IMR-90 (cell line): ENCODE data around the gene TCF4.
A peak's percentile ranks its signal among the peaks of the same experiment; 100 is the strongest.

Experiments
- BHLHE40 ChIP-seq: fragments of 150-350 bp; IDR thresholded peaks from 2 replicates; pipeline ENCODE4 v1.6.1; 2016; ENCODE audit warnings: mild to moderate bottlenecking, low read depth, low read length
- CEBPB ChIP-seq: IDR thresholded peaks from 2 replicates; pipeline ENCODE4 v1.6.1; 2012; ENCODE audit warnings: low read depth, low read length, improper control_type of control experiment
- CHD1 ChIP-seq: IDR thresholded peaks from 2 replicates; pipeline ENCODE4 v1.6.1; 2012; ENCODE audit warnings: low read depth, low read length, improper control_type of control experiment
- CTCF ChIP-seq: conservative IDR thresholded peaks from 2 replicates; pipeline ENCODE4 v1.5.1; 2012; ENCODE audit warnings: mild to moderate bottlenecking, low read depth, low read length, improper control_type of control experiment
- ELK1 ChIP-seq: fragments of 150-350 bp; IDR thresholded peaks from 2 replicates; pipeline ENCODE4 v1.6.1; 2016; ENCODE audit warnings: low read depth, mild to moderate bottlenecking, low read length, moderate library complexity, borderline replicate concordance
- MAFK ChIP-seq: IDR thresholded peaks from 2 replicates; pipeline ENCODE4 v1.6.1; 2012; ENCODE audit warnings: low read depth, low read length, improper control_type of control experiment
- MAZ ChIP-seq: IDR thresholded peaks from 2 replicates; pipeline ENCODE4 v1.6.1; 2012; ENCODE audit warnings: low read depth, mild to moderate bottlenecking, low read length, improper control_type of control experiment, moderate library complexity, borderline replicate concordance
- NFE2L2 ChIP-seq: fragments of 150-350 bp; IDR thresholded peaks from 2 replicates; pipeline ENCODE4 v1.6.1; 2016; ENCODE audit warnings: low read depth, mild to moderate bottlenecking, low read length
- POLR2A ChIP-seq: IDR thresholded peaks from 2 replicates; pipeline ENCODE4 v1.6.1; 2012; ENCODE audit warnings: mild to moderate bottlenecking, low read depth, low read length
- RFX5 ChIP-seq: IDR thresholded peaks from 2 replicates; pipeline ENCODE4 v1.8.0; 2012; ENCODE audit warnings: low read depth, mild to moderate bottlenecking, low read length, moderate library complexity
- SMC3 ChIP-seq: fragments of 150-350 bp; IDR thresholded peaks from 2 replicates; pipeline ENCODE4 v1.6.1; 2016; ENCODE audit warnings: low read depth, mild to moderate bottlenecking, antibody characterized with exemption, low read length, moderate library complexity

- TF ChIP-seq MAZ (no peak), CTCF (peak; percentile 17; the same call in 1 of the 2 replicates), NFE2L2 (no peak), POLR2A (no peak), CHD1 (no peak), RFX5 (no peak), BHLHE40 (peak; percentile 3; the same call in 1 of the 2 replicates), SMC3 (no peak), CEBPB (peak; percentile 53; the same call in 1 of the 2 replicates), MAFK (no peak), ELK1 (no peak)
These were observed 359.8 kb downstream of the TCF4 start for GRCh38 chr18:55228191-55228590.
